Tibial artery (tissue), 4 donors: ENCODE results near the gene NOX5.

Experiments
- DNase-seq, 2 donors: peaks; one replicate each; pipeline ENCODE4 v3.0.0-alpha.2; 2019
- H3K27ac ChIP-seq, 2 donors: fragments of 200-600 bp; sonication (generic) in 1 of 2; 1 replicate in 1 of 2; 2 replicates in 1 of 2; pipeline ENCODE4 v1.5.1; 2018 to 2019; ENCODE audit warnings: mild to moderate bottlenecking in 1 of 2
- H3K27me3 ChIP-seq, 2 donors: fragments of 200-600 bp; sonication (generic) in 1 of 2; one replicate each; pipeline versions ENCODE4 v1.5.1 to v1.6.0; 2016 to 2019
- H3K36me3 ChIP-seq, 3 donors: fragments of 200-600 bp; sonication (generic) in 2 of 3; one replicate each; pipeline ENCODE4 v1.5.1; 2016 to 2019; ENCODE audit warnings: mild to moderate bottlenecking in 2 of 3
- H3K4me1 ChIP-seq, 4 donors: fragments of 200-600 bp; sonication (generic) in 2 of 4; 1 replicate in 3 of 4; 2 replicates in 1 of 4; pipeline ENCODE4 v1.5.1; 2016 to 2019
- H3K4me3 ChIP-seq, 2 donors: fragments of 200-600 bp; sonication (generic) in 1 of 2; 1 replicate in 1 of 2; 2 replicates in 1 of 2; pipeline ENCODE4 v1.5.1; 2018 to 2019; ENCODE audit warnings: mild to moderate bottlenecking in 2 of 2
- H3K9me3 ChIP-seq, 3 donors: fragments of 200-600 bp; sonication (generic) in 1 of 3; one replicate each; pipeline ENCODE4 v1.5.1; 2016 to 2019
- intact Hi-C: fragments of 100-400 bp; cut with DNase I; formaldehyde crosslinking; loops from one replicate; pipeline ENCODE4 v1.15.0; 2023; ENCODE audit warnings: low total_unique reads
- TF ChIP-seq, protein P1 (sequence below), 2 experiments: fragments of 200-600 bp in 1 of 2; fragments of 450-650 bp in 1 of 2; IDR thresholded peaks; one replicate each; pipeline ENCODE4 v1.5.1; 2017 to 2019; ENCODE audit warnings: antibody characterized with exemption in 2 of 2, mild to moderate bottlenecking in 1 of 2, moderate library complexity in 1 of 2

NOX5 gene

DNA sequence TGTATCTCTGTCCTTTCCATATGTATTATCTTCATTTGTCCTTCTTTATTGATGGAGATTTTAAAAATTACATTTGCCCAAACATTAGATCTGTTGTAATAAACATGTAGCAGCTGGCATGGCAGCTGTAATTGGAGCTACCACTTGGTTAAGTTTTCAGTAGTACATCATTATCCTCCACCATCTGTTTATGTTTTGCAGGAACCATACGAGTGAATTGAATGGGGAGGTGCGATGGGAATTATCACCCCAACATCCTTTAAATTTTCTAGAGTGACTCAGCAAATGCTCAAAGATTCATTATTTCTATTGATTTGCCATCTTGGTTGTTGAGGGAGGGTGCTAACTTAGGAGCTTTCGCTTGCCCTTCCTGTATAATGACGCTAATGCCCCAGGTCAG, 32.6 kb upstream of the NOX5 start:
- Histone ChIP-seq H3K4me3 (no peak overlapping the region), H3K9me3 (peaks cover 0 to 5% (median 0%) of the 10 kb centered on the region in 3 donors), H3K27me3 (peaks cover 0 to 2% of the 10 kb centered on the region in 2 donors), H3K27ac (no peak overlapping the region), H3K36me3 (no peaks in the 10 kb centered on the region), H3K4me1 (no peaks in the 10 kb centered on the region)
- TF ChIP-seq, protein P1, sequence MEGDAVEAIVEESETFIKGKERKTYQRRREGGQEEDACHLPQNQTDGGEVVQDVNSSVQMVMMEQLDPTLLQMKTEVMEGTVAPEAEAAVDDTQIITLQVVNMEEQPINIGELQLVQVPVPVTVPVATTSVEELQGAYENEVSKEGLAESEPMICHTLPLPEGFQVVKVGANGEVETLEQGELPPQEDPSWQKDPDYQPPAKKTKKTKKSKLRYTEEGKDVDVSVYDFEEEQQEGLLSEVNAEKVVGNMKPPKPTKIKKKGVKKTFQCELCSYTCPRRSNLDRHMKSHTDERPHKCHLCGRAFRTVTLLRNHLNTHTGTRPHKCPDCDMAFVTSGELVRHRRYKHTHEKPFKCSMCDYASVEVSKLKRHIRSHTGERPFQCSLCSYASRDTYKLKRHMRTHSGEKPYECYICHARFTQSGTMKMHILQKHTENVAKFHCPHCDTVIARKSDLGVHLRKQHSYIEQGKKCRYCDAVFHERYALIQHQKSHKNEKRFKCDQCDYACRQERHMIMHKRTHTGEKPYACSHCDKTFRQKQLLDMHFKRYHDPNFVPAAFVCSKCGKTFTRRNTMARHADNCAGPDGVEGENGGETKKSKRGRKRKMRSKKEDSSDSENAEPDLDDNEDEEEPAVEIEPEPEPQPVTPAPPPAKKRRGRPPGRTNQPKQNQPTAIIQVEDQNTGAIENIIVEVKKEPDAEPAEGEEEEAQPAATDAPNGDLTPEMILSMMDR (IDR thresholded peaks at IDR 0.05) = no peak
- intact Hi-C loops = no loop called here
- DNase-seq = no peak

DNA sequence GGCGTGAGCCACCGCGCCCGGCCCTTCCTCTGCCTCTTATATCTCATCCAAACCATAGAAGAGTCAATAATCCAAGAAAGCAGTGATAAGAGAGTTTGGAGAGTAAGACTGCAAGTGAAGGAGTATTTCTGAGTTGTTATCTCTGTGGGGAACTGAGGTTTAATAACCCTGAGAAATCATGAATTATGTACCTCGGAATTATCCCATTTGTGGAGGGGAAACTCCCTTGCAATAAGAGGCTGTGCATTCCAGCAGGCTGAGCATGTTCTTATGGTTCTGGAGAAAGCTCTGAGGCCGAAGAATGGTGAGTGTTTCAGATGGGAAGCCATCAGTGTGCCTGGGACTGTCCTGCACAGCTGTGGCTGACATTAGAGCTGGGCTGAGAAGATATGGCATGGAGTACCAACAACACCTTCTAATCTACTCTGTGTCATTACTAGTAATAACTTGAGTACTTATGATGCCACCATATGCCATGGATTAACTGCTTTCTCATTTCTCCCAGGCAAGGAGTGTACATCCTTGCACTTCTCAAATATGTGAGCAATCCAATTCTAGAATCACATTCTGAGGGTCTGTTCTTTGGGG, 31.4 kb upstream of the NOX5 start:
- no peaks in the 10 kb centered on the region for H3K9me3 ChIP-seq
- H3K36me3 ChIP-seq = no peaks in the 10 kb centered on the region
- intact Hi-C loops = no loop called here
- no peak overlapping the region for H3K27ac ChIP-seq
- DNase-seq = no peak
- H3K4me1 ChIP-seq = no peaks in the 10 kb centered on the region
- peaks cover 0 to 2% of the 10 kb centered on the region in 2 donors for H3K27me3 ChIP-seq
- no peak overlapping the region for H3K4me3 ChIP-seq
- TF ChIP-seq, protein P1 (IDR thresholded peaks at IDR 0.05) = no peak

DNA sequence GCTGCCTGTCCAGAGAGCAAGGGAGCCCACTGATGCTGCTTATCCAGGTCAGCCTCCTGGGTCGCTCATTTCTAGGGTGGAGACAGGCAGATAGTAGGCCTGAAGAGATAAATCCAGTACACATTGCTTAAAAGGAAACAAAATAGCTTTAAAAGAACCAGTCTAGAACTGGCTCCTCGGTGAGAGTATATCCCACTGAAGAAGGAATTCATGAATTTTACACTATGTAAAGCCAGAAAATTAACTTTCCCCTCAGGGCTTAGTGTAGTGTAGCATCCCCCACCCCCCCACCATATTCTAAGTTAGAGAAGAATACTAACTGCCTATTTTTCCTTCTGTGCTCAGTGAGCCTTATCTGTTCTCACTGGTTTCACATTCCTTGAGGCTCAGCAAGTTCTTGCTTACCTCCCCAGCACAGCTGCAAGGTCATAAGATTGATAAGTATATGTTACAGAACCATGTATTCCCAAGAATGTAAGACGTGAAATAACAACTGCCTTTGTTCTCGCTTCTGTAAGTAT, 30.5 kb upstream of the NOX5 start:
- TF ChIP-seq, protein P1 (IDR thresholded peaks at IDR 0.05) = no peak
- Histone ChIP-seq H3K4me3 (no peak overlapping the region), H3K9me3 (no peaks in the 10 kb centered on the region), H3K4me1 (no peaks in the 10 kb centered on the region), H3K36me3 (no peaks in the 10 kb centered on the region), H3K27me3 (peaks cover 0 to 2% of the 10 kb centered on the region in 2 donors), H3K27ac (no peak overlapping the region)
- no peak for DNase-seq
- intact Hi-C loops = no loop called here

DNA sequence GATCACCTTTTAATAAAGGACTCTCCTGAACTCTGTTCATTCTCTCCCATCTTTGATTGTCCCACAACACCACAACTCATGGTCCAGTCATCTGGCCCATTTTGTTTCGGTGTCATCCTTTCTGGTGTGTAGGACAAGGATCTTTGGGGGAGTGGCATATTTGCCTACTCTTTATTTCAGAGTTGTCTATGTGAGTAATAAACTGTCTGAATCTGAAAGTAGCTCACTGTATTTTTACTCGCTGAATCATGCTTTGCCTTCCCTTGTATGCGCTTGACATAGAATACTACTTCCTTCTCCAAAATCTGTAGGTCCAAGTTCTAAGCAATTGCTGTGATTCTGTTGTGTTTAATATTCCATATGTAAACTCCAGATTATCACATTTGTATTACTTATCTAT, 29.9 kb upstream of the NOX5 start:
- no peak for DNase-seq
- Histone ChIP-seq H3K27me3 (peaks cover 0 to 2% of the 10 kb centered on the region in 2 donors), H3K9me3 (no peaks in the 10 kb centered on the region), H3K4me3 (no peak overlapping the region), H3K27ac (no peak overlapping the region), H3K36me3 (no peaks in the 10 kb centered on the region), H3K4me1 (no peaks in the 10 kb centered on the region)
- TF ChIP-seq, protein P1 (IDR thresholded peaks at IDR 0.05) = no peak
- intact Hi-C loops = no loop called here

DNA sequence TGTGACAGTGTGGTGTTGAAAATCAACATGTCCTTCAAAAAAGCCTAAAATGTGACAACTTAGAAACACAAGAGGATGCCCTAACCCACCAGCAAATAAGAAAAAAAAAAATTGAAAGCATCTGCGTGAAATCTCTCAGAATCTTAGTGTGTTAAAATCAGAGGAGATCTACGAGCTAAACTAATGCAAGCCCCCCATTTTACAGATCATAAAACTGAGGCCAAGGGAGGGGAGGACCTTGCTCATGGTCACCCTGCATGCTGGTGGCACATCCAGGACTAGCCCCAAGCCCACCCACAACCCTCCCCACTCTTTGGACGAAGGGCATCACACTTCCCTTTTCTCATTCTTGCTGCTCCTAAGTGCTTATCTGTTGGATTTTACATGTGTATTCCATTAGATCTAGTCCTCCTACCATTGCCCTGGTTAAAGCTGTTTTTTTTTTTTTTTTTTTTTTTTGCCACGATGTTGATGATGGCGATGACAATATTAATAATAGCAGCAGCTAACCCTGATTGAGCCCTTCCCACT, 29.1 kb upstream of the NOX5 start:
- no peak for DNase-seq
- no peaks in the 10 kb centered on the region for H3K36me3 ChIP-seq
- TF ChIP-seq, protein P1 (IDR thresholded peaks at IDR 0.05) = no peak
- peaks cover 0 to 2% of the 10 kb centered on the region in 2 donors for H3K27me3 ChIP-seq
- H3K27ac ChIP-seq = no peak overlapping the region
- intact Hi-C loops = no loop called here
- H3K9me3 ChIP-seq = no peaks in the 10 kb centered on the region
- no peak overlapping the region for H3K4me3 ChIP-seq
- no peaks in the 10 kb centered on the region for H3K4me1 ChIP-seq
